Measurements from ENCODE around the gene TCAIM.

The TCAIM gene

DNA sequence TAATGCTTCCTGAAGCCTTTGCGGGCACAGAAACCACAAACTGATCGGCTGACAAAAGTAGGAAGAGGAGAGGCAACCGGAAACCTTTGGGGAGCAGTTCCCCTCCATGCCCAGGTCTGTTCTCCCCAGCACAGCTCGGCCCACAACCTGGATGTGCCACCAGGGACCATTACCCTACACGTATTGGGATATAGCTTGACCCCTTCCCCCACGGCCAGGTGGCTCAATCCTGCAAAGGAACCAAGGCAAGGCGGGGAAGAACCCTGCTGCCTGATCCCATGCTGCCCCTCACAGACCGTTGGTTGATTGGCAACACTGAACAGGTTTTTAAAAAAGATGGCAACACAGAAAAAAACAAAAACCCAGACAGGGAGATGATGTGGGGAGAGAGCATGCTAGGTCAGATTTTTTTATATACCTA lies 19.7 kb upstream of the TCAIM start:
- TF ChIP-seq, protein P1, sequence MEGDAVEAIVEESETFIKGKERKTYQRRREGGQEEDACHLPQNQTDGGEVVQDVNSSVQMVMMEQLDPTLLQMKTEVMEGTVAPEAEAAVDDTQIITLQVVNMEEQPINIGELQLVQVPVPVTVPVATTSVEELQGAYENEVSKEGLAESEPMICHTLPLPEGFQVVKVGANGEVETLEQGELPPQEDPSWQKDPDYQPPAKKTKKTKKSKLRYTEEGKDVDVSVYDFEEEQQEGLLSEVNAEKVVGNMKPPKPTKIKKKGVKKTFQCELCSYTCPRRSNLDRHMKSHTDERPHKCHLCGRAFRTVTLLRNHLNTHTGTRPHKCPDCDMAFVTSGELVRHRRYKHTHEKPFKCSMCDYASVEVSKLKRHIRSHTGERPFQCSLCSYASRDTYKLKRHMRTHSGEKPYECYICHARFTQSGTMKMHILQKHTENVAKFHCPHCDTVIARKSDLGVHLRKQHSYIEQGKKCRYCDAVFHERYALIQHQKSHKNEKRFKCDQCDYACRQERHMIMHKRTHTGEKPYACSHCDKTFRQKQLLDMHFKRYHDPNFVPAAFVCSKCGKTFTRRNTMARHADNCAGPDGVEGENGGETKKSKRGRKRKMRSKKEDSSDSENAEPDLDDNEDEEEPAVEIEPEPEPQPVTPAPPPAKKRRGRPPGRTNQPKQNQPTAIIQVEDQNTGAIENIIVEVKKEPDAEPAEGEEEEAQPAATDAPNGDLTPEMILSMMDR (IDR thresholded peaks at IDR 0.05; ENCODE audit: borderline replicate concordance, insufficient read depth, low read depth, low read length) = no peak
- no peak overlapping the region for H3K4me3 ChIP-seq (ENCODE audit: low read depth, low read length)

DNA sequence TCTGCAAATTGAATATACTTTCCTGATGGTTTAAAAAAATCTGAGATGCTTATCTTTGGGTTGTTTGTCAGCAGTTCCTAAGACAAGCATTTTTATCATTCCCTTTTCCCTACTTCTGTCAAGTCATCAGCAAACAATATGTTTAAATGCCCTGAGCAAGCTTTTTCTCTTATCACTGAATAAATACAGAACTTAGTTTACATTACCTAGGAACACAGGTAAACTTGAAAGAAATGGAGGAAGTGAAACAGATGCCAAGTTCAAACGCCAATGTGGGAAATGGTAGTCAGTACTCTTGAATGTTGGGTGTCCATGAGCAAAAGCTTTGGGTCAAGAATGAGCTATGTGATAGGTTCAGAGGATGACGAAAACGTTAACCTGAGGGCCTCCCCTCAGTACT lies 17.2 kb upstream of the TCAIM start:
- H3K4me3 ChIP-seq (ENCODE audit: low read depth, low read length) = no peak overlapping the region
- TF ChIP-seq, protein P1 (IDR thresholded peaks at IDR 0.05; ENCODE audit: borderline replicate concordance, insufficient read depth, low read depth, low read length) = no peak

DNA sequence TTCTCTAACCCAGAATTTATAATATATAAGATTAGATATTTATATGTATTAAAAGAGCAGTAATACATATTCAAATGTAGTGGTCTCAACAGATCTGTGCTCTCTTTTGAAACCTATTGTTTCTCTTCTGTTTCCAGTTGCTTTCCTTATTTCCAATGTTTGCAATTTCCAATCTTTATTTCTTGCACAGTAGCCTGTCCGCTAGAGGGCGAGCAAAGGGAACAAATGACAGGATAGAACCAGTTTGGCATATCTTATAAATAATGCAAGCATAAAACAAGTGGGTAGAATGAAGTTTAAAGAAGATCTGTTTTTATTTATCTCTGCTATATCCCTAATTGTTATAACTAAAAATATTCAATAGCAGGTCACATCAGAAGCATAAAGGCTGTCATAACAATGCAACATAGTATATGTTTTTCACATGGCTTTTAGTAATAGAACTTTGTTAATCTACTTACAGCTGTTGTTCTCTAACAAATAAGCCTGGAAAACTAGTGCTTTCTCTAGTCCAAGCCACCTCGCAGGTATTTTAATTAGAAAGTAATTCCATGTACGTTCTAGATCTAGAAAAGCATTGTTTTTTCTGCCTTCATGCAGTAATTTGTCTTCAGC lies 15.1 kb upstream of the TCAIM start:
- TF ChIP-seq, protein P1 (IDR thresholded peaks at IDR 0.05; ENCODE audit: borderline replicate concordance, insufficient read depth, low read depth, low read length) = peak; percentile 64
- no peak overlapping the region for H3K4me3 ChIP-seq (ENCODE audit: low read depth, low read length)

DNA sequence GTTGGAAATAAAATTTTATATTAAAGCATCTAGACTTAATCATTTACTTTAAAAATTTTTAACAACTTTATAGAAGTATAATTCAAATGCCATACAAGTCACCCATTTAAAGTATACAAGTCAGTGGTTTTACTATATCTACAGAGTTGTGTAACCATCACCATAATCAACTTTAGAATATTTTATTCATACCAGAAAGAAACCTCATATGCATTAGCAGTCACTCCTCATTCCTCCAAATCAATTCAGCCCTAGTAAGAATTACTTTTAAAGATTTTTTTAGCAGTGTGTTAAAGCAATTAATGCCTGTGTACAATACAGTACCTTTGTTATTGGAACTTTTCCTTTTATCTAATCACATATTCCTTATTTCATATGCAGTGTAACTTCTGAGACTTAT lies 14.0 kb upstream of the TCAIM start:
- TF ChIP-seq, protein P1 (IDR thresholded peaks at IDR 0.05; ENCODE audit: borderline replicate concordance, insufficient read depth, low read depth, low read length) = no peak
- H3K4me3 ChIP-seq (ENCODE audit: low read depth, low read length) = no peak overlapping the region

DNA sequence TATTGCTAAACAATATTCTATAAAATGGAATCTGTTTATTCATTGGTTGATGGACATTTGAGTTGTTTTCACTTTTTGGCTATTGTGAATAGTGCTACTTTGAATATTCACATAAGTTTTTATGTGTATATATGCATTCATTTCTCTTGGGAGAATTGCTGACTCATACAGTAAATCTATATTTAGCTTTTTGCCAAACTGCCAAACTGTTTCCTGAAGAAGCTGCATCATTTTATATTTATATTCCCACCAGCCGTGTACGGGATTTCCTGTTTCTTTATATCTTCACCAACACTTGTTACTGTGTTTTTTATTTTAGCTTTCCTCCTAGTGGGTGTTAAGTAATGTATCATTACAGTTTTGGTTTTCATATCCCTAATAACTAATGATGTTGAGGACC lies 12.5 kb upstream of the TCAIM start:
- no peak overlapping the region for H3K4me3 ChIP-seq (ENCODE audit: low read depth, low read length)
- TF ChIP-seq, protein P1 (IDR thresholded peaks at IDR 0.05; ENCODE audit: borderline replicate concordance, insufficient read depth, low read depth, low read length) = no peak

DNA sequence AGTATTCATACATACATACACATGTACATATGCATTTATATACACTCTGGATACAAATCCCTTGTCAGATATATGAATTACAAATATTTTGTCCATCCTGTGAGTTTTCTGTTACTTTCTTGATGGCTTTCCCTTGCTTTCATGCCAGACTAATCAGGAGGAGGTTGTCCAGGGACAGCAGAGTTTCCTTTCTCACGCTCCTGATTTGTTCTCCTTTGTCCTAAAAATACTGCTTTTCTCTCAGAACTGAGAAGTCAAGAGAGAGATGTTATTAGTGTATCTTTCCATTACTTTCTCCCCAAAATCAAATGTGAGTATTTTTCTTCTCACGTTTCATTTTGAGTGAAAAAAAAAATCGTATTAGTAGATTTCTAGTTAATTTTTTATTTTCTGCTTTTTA lies 12.1 kb upstream of the TCAIM start:
- TF ChIP-seq, protein P1 (IDR thresholded peaks at IDR 0.05; ENCODE audit: borderline replicate concordance, insufficient read depth, low read depth, low read length) = no peak
- no peak overlapping the region for H3K4me3 ChIP-seq (ENCODE audit: low read depth, low read length)

DNA sequence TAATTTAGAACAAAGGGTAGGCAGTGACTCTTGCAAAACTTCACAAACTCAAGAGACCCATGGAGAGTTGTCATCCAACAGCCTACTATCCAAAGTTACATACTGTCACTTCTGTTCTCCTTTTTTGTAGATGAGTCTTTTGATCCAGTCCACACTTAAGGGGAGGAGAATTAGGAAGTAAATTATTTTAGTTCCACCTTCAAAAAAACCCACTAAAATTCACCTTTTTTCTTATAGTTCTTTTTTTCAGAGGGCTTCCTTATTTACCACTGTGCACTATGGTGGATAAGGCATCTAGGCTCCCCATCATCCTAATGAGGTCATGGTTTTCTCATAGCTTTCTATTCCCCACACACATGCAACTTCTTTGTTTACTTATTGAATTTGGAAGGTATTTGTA lies 8.6 kb upstream of the TCAIM start:
- TF ChIP-seq, protein P1 (IDR thresholded peaks at IDR 0.05; ENCODE audit: borderline replicate concordance, insufficient read depth, low read depth, low read length) = no peak
- no peak overlapping the region for H3K4me3 ChIP-seq (ENCODE audit: low read depth, low read length)

Data from GM12875 (cell line).